T-cell (primary cell): ENCODE measurements around the gene SERPINA9. TPM values are rescaled to one million over a fixed set of nuclear protein-coding genes. Genes with fewer than 3 reads are reported as not detected.

Experiments used
- ATAC-seq, 4 experiments: fragments of 200-7000 bp in 3 of 4; fragments of 150-1000 bp in 1 of 4; cut with Tn5 transposase; replicated peaks in 1 of 4; 1 replicate in 3 of 4; 2 replicates in 1 of 4; pipeline ENCODE4 v1.10.0; 2021; ENCODE audit warnings: moderate library complexity in 3 of 4, mild to moderate bottlenecking in 2 of 4, moderate number of reproducible peaks in 1 of 4
- CTCF ChIA-PET, 2 donors: fragments of 300-600 bp; sonication (Branson Sonifier 250); formaldehyde crosslinking; loops; one replicate each; lab custom pipeline; 2022; ENCODE audit warnings: antibody characterized with exemption in 2 of 2; lab: Charles Lee
- POLR2A ChIA-PET, 2 donors: fragments of 300-600 bp; sonication (Branson Sonifier 250); formaldehyde crosslinking; loops; one replicate each; lab custom pipeline; 2022; ENCODE audit warnings: antibody characterized with exemption in 2 of 2; lab: Charles Lee
- DNase-seq, 35 experiments: peaks; one replicate each; pipeline versions ENCODE4 v3.0.0 to v3.0.0-alpha.2; 2013 to 2023
- H3K27ac ChIP-seq: one replicate; pipeline ENCODE4 v1.5.1; 2013; ENCODE audit warnings: low read length
- H3K27me3 ChIP-seq, 2 experiments: replicated peaks in 1 of 2; 1 replicate in 1 of 2; 2 replicates in 1 of 2; pipeline versions ENCODE4 v1.6.1 to v1.7.0; 2013; ENCODE audit warnings: low read length in 1 of 2, mixed read lengths in 1 of 2; ENCODE audit not compliant: control insufficient read depth in 2 of 2, insufficient read depth in 2 of 2; ENCODE audit errors: extremely low read depth in 1 of 2
- H3K36me3 ChIP-seq, 2 donors: 1 replicate in 1 of 2; 2 replicates in 1 of 2; pipeline versions ENCODE4 v1.6.1 to v1.7.0; 2013; ENCODE audit warnings: low read length in 1 of 2; ENCODE audit not compliant: control insufficient read depth in 2 of 2, insufficient read depth in 1 of 2; ENCODE audit errors: extremely low read depth in 1 of 2
- H3K4me1 ChIP-seq, 2 experiments: 1 replicate in 1 of 2; 2 replicates in 1 of 2; pipeline versions ENCODE4 v1.6.1 to v1.7.0; 2013; ENCODE audit warnings: low read length in 2 of 2, mixed read lengths in 1 of 2; ENCODE audit not compliant: insufficient read depth in 2 of 2, control insufficient read depth in 1 of 2; ENCODE audit errors: extremely low read depth in 1 of 2
- H3K4me3 ChIP-seq, 2 donors: 1 replicate in 1 of 2; 2 replicates in 1 of 2; pipeline versions ENCODE4 v1.5.1 to v1.7.0; 2013; ENCODE audit warnings: mild to moderate bottlenecking in 2 of 2, low read length in 1 of 2, moderate library complexity in 1 of 2; ENCODE audit not compliant: control insufficient read depth in 1 of 2; ENCODE audit errors: extremely low read depth in 1 of 2
- H3K9me3 ChIP-seq: 2 replicates; pipeline ENCODE4 v1.7.0; 2013
- H3K27ac Mint-ChIP-seq, 2 donors: one replicate each; pipeline ENCODE4 v1.8.0; 2020 to 2021; ENCODE audit warnings: mild to moderate bottlenecking in 2 of 2, mixed read lengths in 2 of 2
- H3K27me3 Mint-ChIP-seq, 2 donors: one replicate each; pipeline ENCODE4 v1.8.0; 2021 to 2022; ENCODE audit warnings: mixed read lengths in 2 of 2
- H3K36me3 Mint-ChIP-seq: one replicate; pipeline ENCODE4 v1.8.0; 2021; ENCODE audit warnings: mixed read lengths
- H3K4me1 Mint-ChIP-seq, 3 donors: one replicate each; pipeline ENCODE4 v1.8.0; 2020 to 2022; ENCODE audit warnings: mixed read lengths in 3 of 3, mild to moderate bottlenecking in 1 of 3
- H3K4me3 Mint-ChIP-seq, 3 donors: one replicate each; pipeline ENCODE4 v1.8.0; 2020 to 2022; ENCODE audit warnings: mild to moderate bottlenecking in 3 of 3, mixed read lengths in 3 of 3, moderate library complexity in 3 of 3
- H3K9me3 Mint-ChIP-seq, 3 donors: one replicate each; pipeline ENCODE4 v1.8.0; 2020 to 2022; ENCODE audit warnings: mixed read lengths in 3 of 3
- WGBS: methylation state at CpG from one replicate; pipeline ENCODE4 v1.1.5; 2013; ENCODE audit warnings: missing lambda C conversion rate; ENCODE audit not compliant: insufficient coverage; 5-methylcytosine and 5-hydroxymethylcytosine counted together
- total RNA-seq, 35 experiments: library from RNA in 6 of 35; stranded (reverse) in 6 of 35; fragments of 120-200 nt in 1 of 35; gene quantifications; one replicate each; pipeline versions ENCODE4 v1.2.1 to v1.2.4 and lab custom pipeline; 2013 to 2026

SERPINA9 gene
- total RNA-seq, 5 donors from 2014 or later (not counting 1 experiment from before 2014, with no cell fraction given): not detected

GRCh38 chr14:94462219-94462551 is 13.8 kb downstream of the SERPINA9 start:
- H3K9me3 Mint-ChIP-seq: peaks cover 8 to 9% (median 8%) of the 10 kb centered on the region in 3 donors
- ChIA-PET CTCF (no interaction called here), POLR2A (no interaction called here)
- H3K4me1 ChIP-seq: no peaks in the 10 kb centered on the region
- H3K36me3 Mint-ChIP-seq: no peaks in the 10 kb centered on the region
- H3K27ac Mint-ChIP-seq: no peak overlapping the region
- 91% methylated on average over 5 of the region's 6 CpGs for WGBS
- no peak overlapping the region for H3K27ac ChIP-seq
- DNase-seq (no peak), ATAC-seq (no peak)
- no peak overlapping the region for H3K4me3 ChIP-seq
- H3K36me3 ChIP-seq: no peaks in the 10 kb centered on the region
- H3K9me3 ChIP-seq: no peaks in the 10 kb centered on the region
- peaks cover 16 to 23% of the 10 kb centered on the region in 2 donors for H3K27me3 Mint-ChIP-seq
- H3K27me3 ChIP-seq: peaks cover 0 to 16% of the 10 kb centered on the region in 2 experiments
- H3K4me3 Mint-ChIP-seq: no peak overlapping the region
- H3K4me1 Mint-ChIP-seq: no peaks in the 10 kb centered on the region

- no peaks in the 10 kb centered on the region for H3K4me1 Mint-ChIP-seq
- Histone ChIP-seq H3K9me3 (no peaks in the 10 kb centered on the region), H3K27me3 (peaks cover 0 to 16% of the 10 kb centered on the region in 2 experiments), H3K4me1 (no peaks in the 10 kb centered on the region), H3K4me3 (no peak overlapping the region), H3K27ac (no peak overlapping the region), H3K36me3 (no peaks in the 10 kb centered on the region)
- ATAC-seq (no peak), DNase-seq (no peak)
- H3K27ac Mint-ChIP-seq: no peak overlapping the region
- H3K27me3 Mint-ChIP-seq: peaks cover 16 to 24% of the 10 kb centered on the region in 2 donors
- peaks cover 8 to 14% (median 8%) of the 10 kb centered on the region in 3 donors for H3K9me3 Mint-ChIP-seq
- ChIA-PET CTCF (no interaction called here), POLR2A (no interaction called here)
- WGBS: 87% methylated on average over 16 of the region's 19 CpGs
- H3K36me3 Mint-ChIP-seq: no peaks in the 10 kb centered on the region
- no peak overlapping the region for H3K4me3 Mint-ChIP-seq
These were observed 14.3 kb downstream of the SERPINA9 start for GRCh38 chr14:94461526-94462218.

DNA sequence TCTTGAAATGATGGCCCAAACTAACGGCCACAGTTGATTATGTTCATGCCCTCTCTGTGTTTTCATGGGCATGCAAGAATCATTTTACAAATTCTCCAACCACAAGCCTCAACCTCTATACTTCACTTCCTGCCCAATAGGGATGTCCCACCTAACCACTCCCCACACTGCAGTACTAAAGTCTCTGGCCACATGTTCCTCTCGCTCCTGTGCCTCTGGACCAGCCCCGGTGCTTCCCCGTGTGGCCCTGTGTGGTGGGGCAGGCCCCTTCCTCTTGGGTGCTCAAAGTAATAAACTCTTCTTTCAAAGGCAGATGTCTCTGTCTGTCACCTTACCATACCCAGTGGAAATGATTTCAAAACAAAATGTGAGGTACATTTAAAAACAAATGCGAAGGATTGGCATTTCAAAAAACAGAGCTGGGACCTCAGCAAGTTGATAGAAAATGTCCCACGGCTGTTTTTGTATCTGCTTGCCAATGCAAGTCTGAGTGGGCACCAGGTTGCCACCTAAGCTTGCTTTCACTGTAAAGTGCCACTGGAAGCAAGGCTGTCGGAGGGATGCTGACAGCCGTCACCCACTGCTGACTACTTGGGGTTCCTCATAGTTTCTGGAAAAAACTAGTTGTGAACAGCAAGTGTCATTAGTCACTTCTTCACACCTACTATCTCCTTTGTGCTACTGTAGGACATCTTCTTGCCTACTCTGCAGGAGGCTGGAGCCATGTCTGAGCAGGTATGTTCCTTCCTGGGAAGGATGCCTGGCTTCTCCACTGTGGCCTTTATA is 15.2 kb downstream of the SERPINA9 start:
- Histone ChIP-seq H3K4me3 (no peak overlapping the region), H3K4me1 (no peaks in the 10 kb centered on the region), H3K27me3 (peaks cover 0 to 12% of the 10 kb centered on the region in 2 experiments), H3K36me3 (no peaks in the 10 kb centered on the region), H3K9me3 (no peaks in the 10 kb centered on the region), H3K27ac (no peak overlapping the region)
- Mint-ChIP-seq H3K36me3 (no peaks in the 10 kb centered on the region), H3K27ac (no peak overlapping the region), H3K4me3 (no peak overlapping the region), H3K27me3 (peaks cover 12 to 23% of the 10 kb centered on the region in 2 donors), H3K9me3 (peaks cover 1 to 8% (median 4%) of the 10 kb centered on the region in 3 donors), H3K4me1 (no peaks in the 10 kb centered on the region)
- POLR2A ChIA-PET: no interaction called here
- no peak for DNase-seq
- 69% methylated on average over 3 of the region's 8 CpGs for WGBS
- CTCF ChIA-PET: interaction anchor here in 1 of 2 donors (0.6 kb wide), 1 partner anchor 13 kb away, joined by 3 read pairs; no protein-coding TSS in a partner anchor
- no peak for ATAC-seq

DNA sequence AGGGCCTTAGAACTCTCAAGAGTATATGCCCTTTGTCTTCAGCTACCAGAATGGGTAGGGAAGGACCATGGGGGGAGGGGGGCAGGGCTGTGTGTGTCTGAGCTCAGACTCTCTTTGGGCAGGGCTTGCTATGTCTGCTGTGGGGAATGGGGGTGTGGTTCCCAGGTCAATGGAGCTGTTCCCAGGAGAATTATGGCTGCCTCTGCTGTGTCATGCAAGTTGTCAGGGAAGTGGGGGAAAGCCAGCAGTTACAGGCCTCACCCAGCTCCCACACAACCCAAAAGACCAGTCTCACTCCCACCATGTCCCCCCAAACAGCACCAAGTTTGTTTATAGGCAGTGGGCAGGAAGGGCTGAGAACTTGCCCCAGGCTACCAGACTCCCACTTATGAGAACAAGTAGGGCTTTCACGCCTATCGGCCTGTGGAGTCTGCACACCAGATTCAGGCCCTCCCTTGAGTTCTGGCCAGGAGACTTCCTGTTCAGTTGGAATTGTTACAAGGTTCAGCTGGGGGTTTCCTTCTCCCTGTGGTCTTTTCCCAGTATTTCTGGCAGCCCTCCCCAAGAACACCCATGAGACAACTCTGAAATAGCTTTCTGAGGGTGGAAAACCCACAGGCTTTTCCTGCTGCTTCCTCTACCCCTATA is 17.3 kb downstream of the SERPINA9 start:
- DNase-seq: no peak
- CTCF ChIA-PET: no interaction called here
- Histone ChIP-seq H3K4me1 (no peaks in the 10 kb centered on the region), H3K9me3 (no peaks in the 10 kb centered on the region), H3K27ac (no peak overlapping the region), H3K36me3 (no peaks in the 10 kb centered on the region), H3K4me3 (no peak overlapping the region), H3K27me3 (peaks cover 0 to 12% of the 10 kb centered on the region in 2 experiments)
- WGBS: no CpG with 5 or more reads among the region's 2 CpGs
- H3K9me3 Mint-ChIP-seq: peaks cover 0 to 16% (median 8%) of the 10 kb centered on the region in 3 donors
- no peak overlapping the region for H3K4me3 Mint-ChIP-seq
- no peaks in the 10 kb centered on the region for H3K36me3 Mint-ChIP-seq
- no peak overlapping the region for H3K27ac Mint-ChIP-seq
- peaks cover 20 to 23% of the 10 kb centered on the region in 2 donors for H3K27me3 Mint-ChIP-seq
- H3K4me1 Mint-ChIP-seq: no peaks in the 10 kb centered on the region
- ATAC-seq: no peak
- POLR2A ChIA-PET: no interaction called here

DNA sequence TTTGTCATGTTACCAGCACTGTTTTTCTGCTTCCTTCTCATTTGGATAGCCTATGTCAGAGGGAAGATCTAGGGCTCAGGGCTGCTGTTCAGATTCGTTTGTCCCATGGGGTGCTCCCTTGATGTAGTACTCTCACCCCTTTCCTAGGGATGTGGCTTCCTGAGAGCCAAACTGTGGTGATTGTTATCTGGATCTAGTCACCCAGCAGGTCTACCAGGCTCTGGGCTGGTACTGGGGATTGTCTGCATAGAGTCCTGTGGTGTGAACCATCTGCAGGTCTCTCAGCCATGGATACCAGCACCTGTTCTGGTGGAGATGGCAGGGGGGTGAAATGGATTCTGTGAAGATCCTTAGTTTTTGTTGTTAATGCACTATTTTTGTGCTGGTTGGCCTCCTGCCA is 17.9 kb downstream of the SERPINA9 start:
- H3K27me3 Mint-ChIP-seq: peaks cover 23% of the 10 kb centered on the region in 2 donors

DNA sequence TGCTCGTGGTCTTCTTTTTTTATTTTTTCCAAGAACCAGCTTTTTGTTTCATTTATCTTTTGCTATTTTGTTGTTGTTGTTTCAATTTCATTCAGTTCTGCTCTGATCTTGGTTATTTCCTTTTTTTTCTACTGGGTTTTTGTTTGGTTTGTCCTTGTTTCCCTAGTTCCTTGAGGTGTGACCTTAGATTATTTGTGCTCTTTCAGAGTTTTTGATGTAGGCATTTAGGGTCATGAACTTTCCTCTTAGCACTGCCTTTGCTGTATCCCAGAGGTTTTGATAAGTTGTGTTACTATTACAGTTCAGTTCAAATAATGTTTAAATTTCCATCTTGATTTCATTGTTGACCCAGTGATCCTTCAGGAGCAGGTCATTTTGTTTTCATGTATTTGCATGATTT is 20.1 kb downstream of the SERPINA9 start:
- CTCF ChIA-PET: no interaction called here
- Mint-ChIP-seq H3K9me3 (peaks cover 0 to 17% (median 8%) of the 10 kb centered on the region in 3 donors), H3K4me3 (no peak overlapping the region), H3K27me3 (peaks cover 16 to 19% of the 10 kb centered on the region in 2 donors), H3K27ac (no peak overlapping the region), H3K4me1 (no peaks in the 10 kb centered on the region), H3K36me3 (no peaks in the 10 kb centered on the region)
- H3K27ac ChIP-seq: no peak overlapping the region
- H3K27me3 ChIP-seq: peaks cover 0 to 6% of the 10 kb centered on the region in 2 experiments
- H3K9me3 ChIP-seq: no peaks in the 10 kb centered on the region
- DNase-seq: no peak
- ATAC-seq: no peak
- H3K36me3 ChIP-seq: no peaks in the 10 kb centered on the region
- POLR2A ChIA-PET: interaction anchor here in 1 of 2 donors (0.7 kb wide), 1 partner anchor 150 kb away, joined by 6 read pairs; no protein-coding TSS in a partner anchor
- WGBS: no CpG with 5 or more reads among the region's 1 CpG
- H3K4me1 ChIP-seq: no peaks in the 10 kb centered on the region
- no peak overlapping the region for H3K4me3 ChIP-seq

More for the DNA sequence above, 17.9 kb downstream of the SERPINA9 start:
- ChIA-PET CTCF (no interaction called here), POLR2A (no interaction called here)
- no peak overlapping the region for H3K4me3 ChIP-seq
- ATAC-seq: no peak
- Mint-ChIP-seq H3K36me3 (no peaks in the 10 kb centered on the region), H3K27ac (no peak overlapping the region), H3K9me3 (peaks cover 0 to 17% (median 8%) of the 10 kb centered on the region in 3 donors), H3K4me1 (no peaks in the 10 kb centered on the region), H3K4me3 (no peak overlapping the region)
- DNase-seq: no peak
- H3K27me3 ChIP-seq: peaks cover 0 to 12% of the 10 kb centered on the region in 2 experiments
- H3K9me3 ChIP-seq: no peaks in the 10 kb centered on the region
- no CpG with 5 or more reads among the region's 1 CpG for WGBS
- no peaks in the 10 kb centered on the region for H3K36me3 ChIP-seq
- no peaks in the 10 kb centered on the region for H3K4me1 ChIP-seq
- no peak overlapping the region for H3K27ac ChIP-seq
